NCI-H128 (cell line): ENCODE measurements around the gene SLC49A4.

ENCODE experiments used
- DNase-seq: peaks from one replicate; lab custom pipeline; 2025; ENCODE audit not compliant: unreplicated experiment; lab: John Stamatoyannopoulos, UW

The SLC49A4 gene

GRCh38 chr3:122928396-122929187 is 133.7 kb downstream of the SLC49A4 start:
- no peak for DNase-seq

DNA sequence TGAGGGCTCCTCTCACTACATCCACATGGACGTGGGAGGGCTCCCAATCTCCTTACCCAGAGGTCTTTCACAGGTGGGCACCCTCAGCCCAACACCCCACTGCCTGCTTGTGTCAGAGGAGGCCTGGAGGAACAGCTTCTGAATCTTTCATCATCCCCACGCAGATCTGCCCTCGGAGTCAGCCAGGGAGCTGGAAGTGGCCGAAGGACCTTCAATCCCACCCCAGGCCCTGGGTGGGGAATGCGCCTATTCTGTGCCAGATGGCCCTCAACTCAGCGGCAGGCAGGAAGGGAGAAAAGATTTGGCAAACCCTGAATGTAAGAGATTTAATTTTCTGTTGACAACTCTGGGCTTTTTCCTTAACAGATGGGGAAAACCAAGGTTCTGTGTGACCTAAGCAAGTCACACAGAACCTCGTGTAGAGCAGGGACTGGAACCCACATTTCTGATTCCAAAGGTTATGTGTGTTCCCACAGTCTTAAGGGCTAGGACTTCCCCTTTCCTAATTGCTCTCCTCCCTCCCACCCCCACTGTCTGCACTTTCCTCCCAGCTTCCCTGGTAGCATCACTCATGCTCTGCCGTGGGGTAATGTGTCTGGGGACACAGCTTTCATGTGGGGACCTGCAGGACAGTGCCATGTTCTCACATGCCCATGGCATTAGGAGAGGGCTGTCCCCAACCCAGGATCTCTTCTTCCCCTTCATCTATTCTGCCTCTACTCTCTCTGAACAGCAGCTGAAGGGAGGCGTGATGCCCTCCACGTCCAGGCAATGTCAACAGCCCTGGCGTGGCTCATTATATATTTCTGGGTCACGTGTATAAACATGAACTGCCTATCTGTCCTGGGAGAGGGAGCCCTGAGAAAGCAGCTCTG is 134.6 kb downstream of the SLC49A4 start:
- no peak for DNase-seq

- no peak for DNase-seq
Measured at GRCh38 chr3:122930063-122930997, 135.5 kb downstream of the SLC49A4 start.
